ENCODE data around the gene NCAN. TPM values are rescaled to one million over a fixed set of nuclear protein-coding genes. Genes with fewer than 3 reads are reported as not detected.
"Not testable (repeated sequence)": the region's sequence is repeated elsewhere in the genome, so short reads cannot be mapped to it uniquely, and the experiment has no call there.

NCAN gene
- total RNA-seq, 1 donor from 2014 or later = not detected

GRCh38 chr19:19238126-19238894, 26.6 kb downstream of the NCAN start:
- Histone ChIP-seq H3K4me1 (no peaks in the 10 kb centered on the region), H3K4me3 (no peak overlapping the region), H3K27me3 (peaks cover 13% of the 10 kb centered on the region), H3K36me3 (no peaks in the 10 kb centered on the region), H3K9me3 (peaks cover 13% of the 10 kb centered on the region), H3K27ac (no peak overlapping the region)
- DNase-seq (no peak), ATAC-seq (no peak)
- intact Hi-C loops (cut with DNase I) = no loop called here
- TF ChIP-seq CTCF (IDR thresholded peaks at IDR 0.05) = no peak

GRCh38 chr19:19239675-19240074, 27.9 kb downstream of the NCAN start:
- intact Hi-C loops (cut with DNase I) = no loop called here
- peaks cover 4% of the 10 kb centered on the region for H3K9me3 ChIP-seq
- ATAC-seq = no peak

GRCh38 chr19:19240476-19240875, 28.7 kb downstream of the NCAN start:
- TF ChIP-seq CTCF (IDR thresholded peaks at IDR 0.05) = no peak
- DNase-seq = no peak
- intact Hi-C loops (cut with DNase I) = no loop called here

More at GRCh38 chr19:19239675-19240074, 27.9 kb downstream of the NCAN start:
- Histone ChIP-seq H3K27me3 (peaks cover 13% of the 10 kb centered on the region), H3K27ac (no peak overlapping the region), H3K36me3 (no peaks in the 10 kb centered on the region), H3K4me1 (no peaks in the 10 kb centered on the region), H3K4me3 (no peak overlapping the region)
- no peak for TF ChIP-seq CTCF (IDR thresholded peaks at IDR 0.05)
- DNase-seq = no peak

GRCh38 chr19:19250196-19250801, 38.5 kb downstream of the NCAN start:
- Histone ChIP-seq H3K4me3 (no peak overlapping the region), H3K9me3 (no peaks in the 10 kb centered on the region), H3K27me3 (peaks cover 27% of the 10 kb centered on the region), H3K4me1 (no peaks in the 10 kb centered on the region), H3K27ac (no peak overlapping the region), H3K36me3 (no peaks in the 10 kb centered on the region)
- ATAC-seq = no peak
- intact Hi-C loops (cut with DNase I) = no loop called here
- DNase-seq = no peak
- TF ChIP-seq CTCF (IDR thresholded peaks at IDR 0.05) = no peak

More at GRCh38 chr19:19240476-19240875, 28.7 kb downstream of the NCAN start:
- no peaks in the 10 kb centered on the region for H3K4me1 ChIP-seq
- no peaks in the 10 kb centered on the region for H3K36me3 ChIP-seq
- H3K4me3 ChIP-seq = no peak overlapping the region
- H3K27ac ChIP-seq = no peak overlapping the region
- peaks cover 13% of the 10 kb centered on the region for H3K27me3 ChIP-seq
- no peak for ATAC-seq
- no peaks in the 10 kb centered on the region for H3K9me3 ChIP-seq

GRCh38 chr19:19253409-19253808, 41.7 kb downstream of the NCAN start:
- H3K9me3 ChIP-seq; H3K4me3 ChIP-seq; intact Hi-C loops (cut with DNase I); ATAC-seq; DNase-seq; H3K4me1 ChIP-seq; H3K36me3 ChIP-seq; H3K27ac ChIP-seq: not testable (repeated sequence)
- peaks cover 45% of the 10 kb centered on the region for H3K27me3 ChIP-seq

Data from upper lobe of right lung (tissue), 1 donor.